Measurements from ENCODE around the gene KRTAP10-8.
"Not testable (repeated sequence)": the region's sequence is repeated elsewhere in the genome, so short reads cannot be mapped to it uniquely, and the experiment has no call there.

DNA sequence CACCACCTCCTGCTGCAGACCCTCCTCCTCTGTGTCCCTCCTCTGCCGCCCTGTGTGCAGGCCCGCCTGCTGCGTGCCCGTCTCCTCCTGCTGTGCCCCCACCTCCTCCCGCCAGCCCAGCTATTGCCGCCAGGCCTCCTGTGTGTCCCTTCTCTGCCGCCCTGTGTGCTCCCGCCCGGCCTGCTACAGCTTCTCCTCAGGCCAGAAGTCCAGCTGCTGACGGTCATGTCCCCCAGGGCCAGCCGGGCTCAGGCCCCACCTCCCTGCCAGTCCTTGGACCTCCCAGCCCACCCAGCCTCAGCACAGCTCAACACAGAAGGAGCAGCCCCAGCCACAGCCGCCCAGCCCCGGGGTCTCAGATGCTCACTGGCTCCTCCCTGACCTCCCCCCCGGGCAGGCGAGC, 16.0 kb downstream of the KRTAP10-8 start:
- TF ChIP-seq POLR2AphosphoS5 (IDR thresholded peaks at IDR 0.05; ENCODE audit: low read depth); EZH2 (IDR thresholded peaks at IDR 0.05; ENCODE audit: low read depth, unreplicated experiment): not testable (repeated sequence)
- TF ChIP-seq, protein P1, sequence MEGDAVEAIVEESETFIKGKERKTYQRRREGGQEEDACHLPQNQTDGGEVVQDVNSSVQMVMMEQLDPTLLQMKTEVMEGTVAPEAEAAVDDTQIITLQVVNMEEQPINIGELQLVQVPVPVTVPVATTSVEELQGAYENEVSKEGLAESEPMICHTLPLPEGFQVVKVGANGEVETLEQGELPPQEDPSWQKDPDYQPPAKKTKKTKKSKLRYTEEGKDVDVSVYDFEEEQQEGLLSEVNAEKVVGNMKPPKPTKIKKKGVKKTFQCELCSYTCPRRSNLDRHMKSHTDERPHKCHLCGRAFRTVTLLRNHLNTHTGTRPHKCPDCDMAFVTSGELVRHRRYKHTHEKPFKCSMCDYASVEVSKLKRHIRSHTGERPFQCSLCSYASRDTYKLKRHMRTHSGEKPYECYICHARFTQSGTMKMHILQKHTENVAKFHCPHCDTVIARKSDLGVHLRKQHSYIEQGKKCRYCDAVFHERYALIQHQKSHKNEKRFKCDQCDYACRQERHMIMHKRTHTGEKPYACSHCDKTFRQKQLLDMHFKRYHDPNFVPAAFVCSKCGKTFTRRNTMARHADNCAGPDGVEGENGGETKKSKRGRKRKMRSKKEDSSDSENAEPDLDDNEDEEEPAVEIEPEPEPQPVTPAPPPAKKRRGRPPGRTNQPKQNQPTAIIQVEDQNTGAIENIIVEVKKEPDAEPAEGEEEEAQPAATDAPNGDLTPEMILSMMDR (conservative IDR thresholded peaks at IDR 0.05; ENCODE audit: low read depth in 2 of 2) = not testable (repeated sequence)
